Left forelimb (tissue), 1 donor: ENCODE measurements around the gene NCAM2.
"Not testable (repeated sequence)": the region's sequence is repeated elsewhere in the genome, so short reads cannot be mapped to it uniquely, and the experiment has no call there.

Source experiments
- DNase-seq: peaks from one replicate; pipeline ENCODE4 v3.0.0-alpha.2; 2018; ENCODE audit warnings: low spot score

The NCAM2 gene

GRCh38 chr21:21103692-21104091 is 105.5 kb downstream of the NCAM2 start:
- DNase-seq: no peak

- no peak for DNase-seq
Measured at GRCh38 chr21:21109736-21110135, 111.5 kb downstream of the NCAM2 start.

GRCh38 chr21:21111309-21111920 is 113.2 kb downstream of the NCAM2 start:
- DNase-seq: no peak

GRCh38 chr21:21114461-21114860 is 116.3 kb downstream of the NCAM2 start:
- DNase-seq: no peak

- no peak for DNase-seq
Measured at GRCh38 chr21:21119091-21119490, 120.9 kb downstream of the NCAM2 start.

- DNase-seq: no peak
Measured at GRCh38 chr21:21122680-21123079, 124.5 kb downstream of the NCAM2 start.

GRCh38 chr21:21132390-21132789 is 134.2 kb downstream of the NCAM2 start:
- no peak for DNase-seq

- no peak for DNase-seq
Measured at GRCh38 chr21:21137986-21138385, 139.8 kb downstream of the NCAM2 start.

- DNase-seq: no peak
Measured at GRCh38 chr21:21146587-21147373, 148.6 kb downstream of the NCAM2 start.

GRCh38 chr21:21147374-21147745 is 149.2 kb downstream of the NCAM2 start:
- DNase-seq: no peak

GRCh38 chr21:21148009-21148408 is 149.8 kb downstream of the NCAM2 start:
- DNase-seq: no peak

- DNase-seq: no peak
Measured at GRCh38 chr21:21148514-21148913, 150.3 kb downstream of the NCAM2 start.

GRCh38 chr21:21149445-21149844 is 151.2 kb downstream of the NCAM2 start:
- not testable (repeated sequence) for DNase-seq

- DNase-seq: no peak
Measured at GRCh38 chr21:21151231-21151630, 153.0 kb downstream of the NCAM2 start.

GRCh38 chr21:21156397-21156796 is 158.2 kb downstream of the NCAM2 start:
- no peak for DNase-seq

GRCh38 chr21:21156957-21157356 is 158.7 kb downstream of the NCAM2 start:
- DNase-seq: no peak

GRCh38 chr21:21158376-21158918 is 160.2 kb downstream of the NCAM2 start:
- DNase-seq: no peak

- no peak for DNase-seq
Measured at GRCh38 chr21:21159253-21159899, 161.2 kb downstream of the NCAM2 start.

- DNase-seq: no peak
Measured at GRCh38 chr21:21162786-21163185, 164.6 kb downstream of the NCAM2 start.

- no peak for DNase-seq
Measured at GRCh38 chr21:21163904-21164303, 165.7 kb downstream of the NCAM2 start.

- no peak for DNase-seq
Measured at GRCh38 chr21:21165063-21165645, 166.9 kb downstream of the NCAM2 start.

GRCh38 chr21:21174676-21175075 is 176.5 kb downstream of the NCAM2 start:
- DNase-seq: no peak
